WERI-Rb-1 (cell line): ENCODE data around the gene SEC61G.

Experiments
- DNase-seq: peaks from one replicate; pipeline ENCODE4 v3.0.0-alpha.2; 2020
- H3K27ac ChIP-seq: fragments of 250-450 bp; sonication (Bioruptor Pico); 2 replicates; pipeline ENCODE4 v1.5.1; 2020; ENCODE audit warnings: mild to moderate bottlenecking, moderate library complexity
- H3K27me3 ChIP-seq: fragments of 250-450 bp; sonication (Bioruptor Pico); 2 replicates; pipeline ENCODE4 v1.5.1; 2021; ENCODE audit warnings: mild to moderate bottlenecking, low read depth, moderate library complexity; ENCODE audit not compliant: insufficient read depth, severe bottlenecking
- H3K36me3 ChIP-seq: fragments of 250-450 bp; sonication (Bioruptor Pico); 2 replicates; pipeline ENCODE4 v1.5.1; 2020; ENCODE audit warnings: mild to moderate bottlenecking, moderate library complexity
- H3K4me3 ChIP-seq: 2 replicates; pipeline ENCODE4 v1.5.1; 2011; ENCODE audit warnings: low read depth, mild to moderate bottlenecking, control low read depth, low read length
- H3K9me3 ChIP-seq: fragments of 250-450 bp; sonication (Bioruptor Pico); 2 replicates; pipeline ENCODE4 v1.5.1; 2021; ENCODE audit warnings: mild to moderate bottlenecking, moderate library complexity; ENCODE audit not compliant: severe bottlenecking
- CTCF ChIP-seq: IDR thresholded peaks from 2 replicates; pipeline ENCODE4 v1.5.1; 2011; ENCODE audit warnings: low read depth, mild to moderate bottlenecking, control low read depth, inconsistent platforms, low read length

The SEC61G gene

GRCh38 chr7:54712820-54713219, 46.2 kb downstream of the SEC61G start:
- no peak for DNase-seq
- no peak for TF ChIP-seq CTCF
- H3K36me3 ChIP-seq, result no peaks in the 10 kb centered on the region
- no peaks in the 10 kb centered on the region for H3K27me3 ChIP-seq
- no peak overlapping the region for H3K27ac ChIP-seq
- H3K9me3 ChIP-seq, result peaks cover 6% of the 10 kb centered on the region
- no peak overlapping the region for H3K4me3 ChIP-seq

DNA sequence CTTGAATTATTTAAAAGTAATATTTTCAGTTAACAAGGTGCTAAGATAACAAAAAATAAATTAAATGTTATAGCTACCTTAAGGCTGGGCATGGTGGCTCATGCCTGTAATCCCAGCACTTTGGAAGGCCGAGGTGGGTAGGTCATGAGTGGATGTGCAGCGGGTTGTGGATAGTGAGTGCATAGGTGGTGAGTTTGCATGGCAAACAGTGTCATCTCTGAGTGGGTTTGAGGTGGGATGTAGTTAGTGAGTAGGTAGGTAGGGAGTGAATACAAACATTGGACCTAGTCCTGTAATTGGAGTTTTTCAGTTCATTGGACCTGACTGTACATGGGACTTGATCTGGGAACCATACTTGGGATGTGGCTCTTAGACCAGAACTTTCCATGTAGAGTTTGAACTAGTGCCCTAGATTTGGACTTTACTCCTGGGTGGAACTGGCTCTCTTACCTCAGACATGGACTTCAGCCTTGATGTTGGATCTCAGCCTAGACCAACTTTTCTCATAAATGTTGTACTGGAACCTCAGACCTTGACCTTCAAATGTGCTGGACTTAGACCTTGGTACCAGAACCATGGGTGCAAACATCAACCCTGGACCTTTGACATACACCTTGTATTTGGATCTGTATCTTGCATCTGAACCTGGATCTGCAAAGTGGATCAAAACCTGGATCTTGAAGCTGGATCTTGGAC, 47.0 kb downstream of the SEC61G start:
- no peak for DNase-seq
- H3K4me3 ChIP-seq, result no peak overlapping the region
- H3K27me3 ChIP-seq, result no peaks in the 10 kb centered on the region
- TF ChIP-seq CTCF, result no peak
- H3K9me3 ChIP-seq, result peaks cover 6% of the 10 kb centered on the region
- H3K27ac ChIP-seq, result no peak overlapping the region
- no peaks in the 10 kb centered on the region for H3K36me3 ChIP-seq

DNA sequence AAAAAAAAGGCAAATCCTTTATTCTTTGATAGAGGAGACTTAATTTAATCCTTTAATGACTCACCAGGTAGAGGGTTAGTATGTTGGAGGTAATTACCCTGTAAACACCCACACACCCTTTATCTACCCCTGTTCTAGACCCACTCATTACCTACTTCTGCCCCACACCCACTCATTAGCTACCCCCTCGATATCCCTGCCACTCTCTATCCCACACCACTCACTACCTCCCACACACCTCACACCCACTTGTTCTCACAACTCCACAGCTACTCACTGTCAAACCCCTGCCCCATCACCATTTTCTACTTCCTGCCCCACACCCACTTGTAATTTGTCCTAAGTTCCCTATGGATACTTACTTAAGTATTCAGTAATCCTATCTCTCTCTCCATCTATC, 49.7 kb downstream of the SEC61G start:
- H3K36me3 ChIP-seq, result no peaks in the 10 kb centered on the region
- DNase-seq, result no peak
- no peak overlapping the region for H3K4me3 ChIP-seq
- no peak for TF ChIP-seq CTCF
- H3K27ac ChIP-seq, result no peak overlapping the region
- no peaks in the 10 kb centered on the region for H3K27me3 ChIP-seq
- peaks cover 6% of the 10 kb centered on the region for H3K9me3 ChIP-seq

DNA sequence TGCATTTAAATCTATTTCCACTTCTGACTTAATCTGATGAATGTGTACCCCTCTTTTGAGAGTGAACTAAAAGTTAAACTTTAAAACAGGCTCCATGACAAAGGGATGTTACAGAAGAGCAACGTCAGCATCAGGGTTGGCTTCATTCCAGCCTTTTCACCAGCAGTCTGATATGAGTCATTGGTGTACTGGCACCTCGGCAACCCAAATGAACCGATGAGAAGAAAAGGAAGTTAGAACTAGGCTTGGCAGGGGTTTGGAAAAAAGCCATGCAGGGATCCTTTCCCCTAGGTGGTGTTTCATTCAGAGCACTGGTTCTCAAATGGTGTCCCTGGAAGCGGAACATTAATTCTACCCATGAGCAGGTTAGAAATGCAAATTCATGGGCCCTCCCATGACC, 53.6 kb downstream of the SEC61G start:
- no peak overlapping the region for H3K27ac ChIP-seq
- TF ChIP-seq CTCF, result no peak
- DNase-seq, result no peak

GRCh38 chr7:54704851-54705250, 54.2 kb downstream of the SEC61G start:
- Histone ChIP-seq H3K27me3 (no peaks in the 10 kb centered on the region), H3K36me3 (no peaks in the 10 kb centered on the region), H3K9me3 (peaks cover 6% of the 10 kb centered on the region), H3K27ac (no peak overlapping the region), H3K4me3 (no peak overlapping the region)
- no peak for TF ChIP-seq CTCF
- DNase-seq, result no peak

More for the DNA sequence above, 53.6 kb downstream of the SEC61G start:
- Histone ChIP-seq H3K36me3 (no peaks in the 10 kb centered on the region), H3K9me3 (peaks cover 6% of the 10 kb centered on the region), H3K27me3 (no peaks in the 10 kb centered on the region), H3K4me3 (no peak overlapping the region)
